Loucy (cell line): ENCODE results near the gene CD82.
A peak's percentile ranks its signal among the peaks of the same experiment; 100 is the strongest.

Experiments
- H2AFZ ChIP-seq: fragments of 200-600 bp; sonication (generic); 2 replicates; pipeline ENCODE4 v1.6.0; 2016; ENCODE audit warnings: antibody characterized with exemption, mild to moderate bottlenecking, low read length, moderate library complexity
- H3F3A ChIP-seq: fragments of 200-600 bp; 2 replicates; pipeline ENCODE4 v1.6.0; 2016; ENCODE audit warnings: antibody characterized with exemption, low read depth, mild to moderate bottlenecking
- H3K27me3 ChIP-seq: fragments of 200-600 bp; sonication (generic); 2 replicates; pipeline ENCODE4 v1.6.1; 2014; ENCODE audit warnings: low read length, mild to moderate bottlenecking; ENCODE audit not compliant: insufficient read depth, poor library complexity, severe bottlenecking
- H3K36me3 ChIP-seq: fragments of 200-600 bp; sonication (generic); 2 replicates; pipeline ENCODE4 v1.6.1; 2016; ENCODE audit warnings: low read length; ENCODE audit not compliant: insufficient read depth
- H3K4me1 ChIP-seq: fragments of 200-600 bp; sonication (generic); 2 replicates; pipeline ENCODE4 v1.5.1; 2014; ENCODE audit warnings: low read length, mild to moderate bottlenecking; ENCODE audit not compliant: insufficient read depth, poor library complexity, severe bottlenecking
- H3K4me2 ChIP-seq: fragments of 200-600 bp; sonication (generic); 2 replicates; pipeline ENCODE4 v1.6.0; 2014; ENCODE audit warnings: antibody characterized with exemption, low read length, low read depth, mild to moderate bottlenecking; ENCODE audit not compliant: poor library complexity, severe bottlenecking
- H3K4me3 ChIP-seq: fragments of 200-600 bp; sonication (generic); 2 replicates; pipeline ENCODE4 v1.5.1; 2014; ENCODE audit warnings: low read length, mild to moderate bottlenecking, mixed read lengths; ENCODE audit not compliant: poor library complexity, severe bottlenecking
- H3K79me2 ChIP-seq: fragments of 200-600 bp; sonication (generic); 2 replicates; pipeline ENCODE4 v1.6.1; 2014; ENCODE audit warnings: low read length; ENCODE audit not compliant: insufficient read depth
- H3K9ac ChIP-seq: fragments of 200-600 bp; sonication (generic); 2 replicates; pipeline ENCODE4 v1.6.0; 2014; ENCODE audit warnings: mild to moderate bottlenecking, low read depth, low read length, moderate library complexity; ENCODE audit not compliant: poor library complexity, severe bottlenecking
- H3K9me2 ChIP-seq: fragments of 200-600 bp; sonication (generic); replicated peaks from 2 replicates; pipeline ENCODE4 v1.6.1; 2016; ENCODE audit warnings: low read depth, low read length, mixed read lengths
- H3K9me3 ChIP-seq: fragments of 200-600 bp; sonication (generic); 2 replicates; pipeline ENCODE4 v1.6.1; 2014; ENCODE audit warnings: mild to moderate bottlenecking, antibody characterized with exemption, low read length, low read depth; ENCODE audit not compliant: insufficient read depth
- H4K20me1 ChIP-seq: fragments of 200-600 bp; sonication (generic); 2 replicates; pipeline ENCODE4 v1.6.0; 2014; ENCODE audit warnings: antibody characterized with exemption, low read length, mild to moderate bottlenecking; ENCODE audit not compliant: insufficient read depth, poor library complexity, severe bottlenecking
- CTCF ChIP-seq: fragments of 200-600 bp; sonication (generic); conservative IDR thresholded peaks from 2 replicates; pipeline ENCODE4 v1.5.1; 2014; ENCODE audit warnings: mild to moderate bottlenecking, antibody characterized with exemption, low read length
- EZH2phosphoT487 ChIP-seq: fragments of 200-600 bp; IDR thresholded peaks from 2 replicates; pipeline ENCODE4 v1.6.1; 2018; ENCODE audit warnings: antibody characterized with exemption, mild to moderate bottlenecking, moderate library complexity, borderline replicate concordance

CD82 gene

GRCh38 chr11:44578279-44578678, 12.8 kb downstream of the CD82 start:
- H4K20me1 ChIP-seq, result peaks cover 32% of the 10 kb centered on the region
- H3K27me3 ChIP-seq, result no peaks in the 10 kb centered on the region
- H3K4me2 ChIP-seq, result peak overlapping the region; percentile 94
- H2AFZ ChIP-seq, result no peak overlapping the region
- peaks cover 94% of the 10 kb centered on the region for H3K79me2 ChIP-seq
- peaks cover 14% of the 10 kb centered on the region for H3F3A ChIP-seq
- TF ChIP-seq EZH2phosphoT487 (no peak), CTCF (no peak)
- no peaks in the 10 kb centered on the region for H3K9me3 ChIP-seq
- peak overlapping the region; percentile 97 for H3K9ac ChIP-seq
- peak overlapping the region; percentile 96 for H3K4me3 ChIP-seq
- H3K36me3 ChIP-seq, result peaks cover 25% of the 10 kb centered on the region; the same call in 1 of the 2 replicates
- peaks cover 81% of the 10 kb centered on the region for H3K4me1 ChIP-seq
- no peaks in the 10 kb centered on the region for H3K9me2 ChIP-seq

- TF ChIP-seq EZH2phosphoT487 (no peak), CTCF (no peak)
- no peak overlapping the region for H2AFZ ChIP-seq
- H4K20me1 ChIP-seq, result peaks cover 40% of the 10 kb centered on the region
- peaks cover 4% of the 10 kb centered on the region for H3F3A ChIP-seq
- H3K4me2 ChIP-seq, result peak overlapping the region; percentile 94
- H3K4me1 ChIP-seq, result peaks cover 70% of the 10 kb centered on the region
- H3K27me3 ChIP-seq, result no peaks in the 10 kb centered on the region
- H3K9me2 ChIP-seq, result no peaks in the 10 kb centered on the region
- H3K9me3 ChIP-seq, result no peaks in the 10 kb centered on the region
- peaks cover 97% of the 10 kb centered on the region for H3K79me2 ChIP-seq
- H3K36me3 ChIP-seq, result peaks cover 33% of the 10 kb centered on the region; the same call in 1 of the 2 replicates
- peak overlapping the region; percentile 97 for H3K9ac ChIP-seq
- H3K4me3 ChIP-seq, result peak overlapping the region; percentile 4
Observed at GRCh38 chr11:44579302-44579761, 13.9 kb downstream of the CD82 start.

- H3K9me3 ChIP-seq, result no peaks in the 10 kb centered on the region
- H3K9ac ChIP-seq, result peak overlapping the region; percentile 10
- TF ChIP-seq CTCF, result no peak
- TF ChIP-seq EZH2phosphoT487, result no peak
- peaks cover 100% of the 10 kb centered on the region for H3K79me2 ChIP-seq
- peaks cover 47% of the 10 kb centered on the region; the same call in 1 of the 2 replicates for H3K36me3 ChIP-seq
- H2AFZ ChIP-seq, result no peak overlapping the region
- peaks cover 52% of the 10 kb centered on the region for H4K20me1 ChIP-seq
- peak overlapping the region; percentile 94 for H3K4me2 ChIP-seq
- H3K4me1 ChIP-seq, result peaks cover 59% of the 10 kb centered on the region
- H3F3A ChIP-seq, result no peaks in the 10 kb centered on the region
- no peaks in the 10 kb centered on the region for H3K27me3 ChIP-seq
- no peak overlapping the region for H3K4me3 ChIP-seq
- no peaks in the 10 kb centered on the region for H3K9me2 ChIP-seq
Observed at GRCh38 chr11:44580701-44581100, 15.2 kb downstream of the CD82 start.
